ENCODE results near the gene GVQW3. TPM values are rescaled to one million over a fixed set of nuclear protein-coding genes. Genes with fewer than 3 reads are reported as not detected.

The GVQW3 gene
- total and polyA plus RNA-seq, 2 of the 13 experiments (the other 11 are each of a cell fraction or from before 2014, with no cell fraction given): 5.0 to 5.6 TPM

DNA sequence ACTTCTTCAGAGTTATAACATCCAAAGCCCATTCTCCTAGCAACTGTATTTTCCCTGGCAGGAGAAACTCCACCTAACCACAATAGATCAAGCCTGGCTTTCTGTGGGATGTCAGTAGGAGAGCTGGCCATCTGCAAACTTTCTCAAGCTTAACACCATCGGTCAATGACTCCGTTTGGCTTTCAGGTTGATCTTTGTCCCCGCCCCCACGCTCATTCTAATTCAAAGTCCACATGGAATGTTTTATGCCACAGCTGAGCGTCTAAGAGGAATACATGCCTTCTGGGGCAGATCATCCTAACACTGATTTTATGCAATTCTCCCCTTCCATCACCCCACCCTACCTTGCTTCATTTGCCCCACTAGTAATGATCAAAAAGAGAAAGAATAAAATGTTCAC, 4.8 kb downstream of the GVQW3 start (continued):
- no peak for TF ChIP-seq ZNF557 (CRISPR knock-in tag; IDR thresholded peaks at IDR 0.05)
- TF ChIP-seq EP300 (IDR thresholded peaks at IDR 0.05; ENCODE audit: low read depth in 2 of 2, low read length in 2 of 2): peak in 1 of 2 experiments; percentile 45; a peak in 1 of 4 replicates
- no peak for TF ChIP-seq EP300 (CRISPR knock-in tag; IDR thresholded peaks at IDR 0.05; ENCODE audit: borderline replicate concordance)
- no peak for TF ChIP-seq ZNF879 (CRISPR knock-in tag; IDR thresholded peaks at IDR 0.05)
- TF ChIP-seq ZFP36 (IDR thresholded peaks at IDR 0.05; ENCODE audit: borderline replicate concordance, low read depth, low read length, partially characterized antibody): no peak
- peak; percentile 79 for TF ChIP-seq KDM6A (CRISPR knock-in tag; IDR thresholded peaks at IDR 0.05; ENCODE audit: low read depth)
- TF ChIP-seq MXI1 (IDR thresholded peaks at IDR 0.05; ENCODE audit: borderline replicate concordance, low read depth, low read length): peak; percentile 60; the same call in 1 of the 3 replicates
- no peak for TF ChIP-seq PHF5A (CRISPR knock-in tag; IDR thresholded peaks at IDR 0.05; ENCODE audit: low read depth, unreplicated experiment)
- TF ChIP-seq ZNF362 (CRISPR knock-in tag; IDR thresholded peaks at IDR 0.05; ENCODE audit: borderline replicate concordance): no peak
- no peak for TF ChIP-seq KAT8 (CRISPR knock-in tag; IDR thresholded peaks at IDR 0.05)
- TF ChIP-seq FOXA1 (IDR thresholded peaks at IDR 0.05): no peak
- TF ChIP-seq FOXA1 (CRISPR knock-in tag; IDR thresholded peaks at IDR 0.05): 0 out of 2 replicates have a peak, but pooled peaks have one; percentile 5
- TF ChIP-seq HOXA7 (CRISPR knock-in tag; IDR thresholded peaks at IDR 0.05): no peak
- TF ChIP-seq ZNF644 (CRISPR knock-in tag; IDR thresholded peaks at IDR 0.05; ENCODE audit: low read depth): peak; percentile 80
- TF ChIP-seq SMYD3 (CRISPR knock-in tag; IDR thresholded peaks at IDR 0.05): no peak
- no peak for TF ChIP-seq U2AF2 (IDR thresholded peaks at IDR 0.05; ENCODE audit: low read depth, low read length)
- no peak for TF ChIP-seq PRDM15 (CRISPR knock-in tag; IDR thresholded peaks at IDR 0.05)
- TF ChIP-seq HDAC1 (CRISPR knock-in tag; IDR thresholded peaks at IDR 0.05): peak; percentile 19; the same call in 1 of the 2 replicates
- no peak for TF ChIP-seq ZNF468 (CRISPR knock-in tag; IDR thresholded peaks at IDR 0.05)
- no peak for TF ChIP-seq CBFB (CRISPR knock-in tag; IDR thresholded peaks at IDR 0.05)
- no peak for TF ChIP-seq HDAC6 (IDR thresholded peaks at IDR 0.05; ENCODE audit: low read depth, low read length)
- no peak for TF ChIP-seq GLI4 (CRISPR knock-in tag; IDR thresholded peaks at IDR 0.05; ENCODE audit: borderline replicate concordance)
- TF ChIP-seq, protein P1, sequence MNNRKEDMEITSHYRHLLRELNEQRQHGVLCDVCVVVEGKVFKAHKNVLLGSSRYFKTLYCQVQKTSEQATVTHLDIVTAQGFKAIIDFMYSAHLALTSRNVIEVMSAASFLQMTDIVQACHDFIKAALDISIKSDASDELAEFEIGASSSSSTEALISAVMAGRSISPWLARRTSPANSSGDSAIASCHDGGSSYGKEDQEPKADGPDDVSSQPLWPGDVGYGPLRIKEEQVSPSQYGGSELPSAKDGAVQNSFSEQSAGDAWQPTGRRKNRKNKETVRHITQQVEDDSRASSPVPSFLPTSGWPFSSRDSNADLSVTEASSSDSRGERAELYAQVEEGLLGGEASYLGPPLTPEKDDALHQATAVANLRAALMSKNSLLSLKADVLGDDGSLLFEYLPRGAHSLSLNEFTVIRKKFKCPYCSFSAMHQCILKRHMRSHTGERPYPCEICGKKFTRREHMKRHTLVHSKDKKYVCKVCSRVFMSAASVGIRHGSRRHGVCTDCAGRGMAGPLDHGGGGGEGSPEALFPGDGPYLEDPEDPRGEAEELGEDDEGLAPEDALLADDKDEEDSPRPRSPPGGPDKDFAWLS (CRISPR knock-in tag; IDR thresholded peaks at IDR 0.05; ENCODE audit: borderline replicate concordance): no peak
- TF ChIP-seq TAF1 (CRISPR knock-in tag; IDR thresholded peaks at IDR 0.05): no peak
- TF ChIP-seq ZNF614 (CRISPR knock-in tag; IDR thresholded peaks at IDR 0.05; ENCODE audit: borderline replicate concordance): peak; percentile 71
- no peak for TF ChIP-seq ZNF432 (CRISPR knock-in tag; IDR thresholded peaks at IDR 0.05; ENCODE audit: borderline replicate concordance)
- TF ChIP-seq MED1 (CRISPR knock-in tag; IDR thresholded peaks at IDR 0.05): peak; percentile 29; the same call in 1 of the 2 replicates
